Activated naive CD4-positive, alpha-beta T cell treated with anti-CD3 and anti-CD28 coated beads, Interleukin-2, amount 10 ng/mL, durations not matched to agents 7 days and 5 days (primary cell): ENCODE measurements around the gene ITGAV.
A peak's percentile ranks its signal among the peaks of the same experiment; 100 is the strongest.

ENCODE experiments used
- CTCF ChIA-PET: fragments of 350-600 bp; sonication (Branson Sonifier 250); formaldehyde crosslinking; loops from one replicate; lab custom pipeline; 2021; ENCODE audit warnings: antibody characterized with exemption; lab: Charles Lee
- DNase-seq: peaks from one replicate; pipeline ENCODE4 v3.0.0-alpha.2; 2020
- H3K27ac Mint-ChIP-seq: one replicate; pipeline ENCODE4 v1.8.0; 2021; ENCODE audit warnings: mild to moderate bottlenecking, moderate library complexity, mixed read lengths
- H3K27me3 Mint-ChIP-seq: one replicate; pipeline ENCODE4 v1.8.0; 2021; ENCODE audit warnings: mild to moderate bottlenecking, mixed read lengths
- H3K36me3 Mint-ChIP-seq: one replicate; pipeline ENCODE4 v1.8.0; 2021; ENCODE audit warnings: mixed read lengths
- H3K4me1 Mint-ChIP-seq: one replicate; pipeline ENCODE4 v1.8.0; 2021; ENCODE audit warnings: mixed read lengths
- H3K4me3 Mint-ChIP-seq: one replicate; pipeline ENCODE4 v1.8.0; 2021; ENCODE audit warnings: mild to moderate bottlenecking, moderate library complexity, mixed read lengths
- H3K9me3 Mint-ChIP-seq: one replicate; pipeline ENCODE4 v1.8.0; 2021; ENCODE audit warnings: mixed read lengths

Gene ITGAV

GRCh38 chr2:186641807-186642321, 52.0 kb downstream of the ITGAV start:
- Mint-ChIP-seq H3K27me3 (no peaks in the 10 kb centered on the region), H3K4me3 (no peak overlapping the region), H3K4me1 (peaks cover 15% of the 10 kb centered on the region), H3K36me3 (peaks cover 1% of the 10 kb centered on the region), H3K27ac (no peak overlapping the region), H3K9me3 (no peaks in the 10 kb centered on the region)
- CTCF ChIA-PET = interaction anchor here (0.6 to 4.3 kb wide), 8 partner anchors 11 to 143 kb away, joined by 3 to 90 read pairs (median 5); partner anchors contain the start of gene ITGAV
- peak; percentile 48 for DNase-seq

DNA sequence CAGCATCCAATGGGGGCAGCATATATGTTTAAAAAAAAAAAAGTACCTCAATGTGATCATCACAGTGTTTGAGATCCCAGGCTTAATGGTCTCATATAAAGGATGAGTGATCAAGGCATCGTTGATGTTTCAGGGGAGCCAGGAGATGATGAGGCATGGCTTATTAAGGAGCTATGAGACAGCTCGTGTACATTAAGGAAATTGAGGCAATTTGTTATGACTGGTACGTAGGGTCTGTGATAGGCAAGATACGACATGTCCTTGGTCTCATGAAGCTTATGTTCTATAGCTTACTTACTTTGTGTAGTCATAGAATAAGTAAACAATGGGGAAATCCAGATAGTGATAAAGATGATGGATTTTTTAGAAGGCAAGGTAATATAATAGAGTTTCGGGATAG, 54.9 kb downstream of the ITGAV start:
- Mint-ChIP-seq H3K4me1 (peaks cover 4% of the 10 kb centered on the region), H3K27ac (no peak overlapping the region), H3K9me3 (no peaks in the 10 kb centered on the region), H3K36me3 (no peaks in the 10 kb centered on the region), H3K27me3 (no peaks in the 10 kb centered on the region), H3K4me3 (no peak overlapping the region)
- CTCF ChIA-PET = interaction anchor here (0.5 to 1.3 kb wide), 5 partner anchors 15 to 337 kb away, joined by 3 to 4 read pairs (median 3); no protein-coding TSS in a partner anchor
- no peak for DNase-seq

- no peaks in the 10 kb centered on the region for H3K4me1 Mint-ChIP-seq
- DNase-seq = no peak
- CTCF ChIA-PET = no interaction called here
Observed at GRCh38 chr2:186645999-186646398, 56.1 kb downstream of the ITGAV start.

DNA sequence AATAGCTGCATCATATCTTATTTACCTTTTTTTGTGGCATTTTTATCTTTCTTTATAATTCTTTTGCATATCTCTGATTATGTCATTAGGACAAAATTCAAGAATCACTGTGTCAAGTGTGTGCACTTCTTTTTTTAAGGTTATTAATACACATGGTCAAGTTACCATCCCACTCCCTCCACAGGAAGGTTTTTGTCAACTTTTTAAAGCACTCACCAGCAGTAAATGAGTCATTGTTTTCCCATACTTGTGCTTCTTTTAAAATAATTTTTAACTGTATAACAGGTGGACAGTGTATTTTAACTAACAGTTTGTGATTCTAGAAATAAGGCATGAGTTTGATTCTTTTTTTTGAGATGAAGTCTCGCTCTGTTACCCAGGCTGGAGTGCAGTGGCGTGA, 58.3 kb downstream of the ITGAV start:
- Mint-ChIP-seq H3K9me3 (no peaks in the 10 kb centered on the region), H3K4me1 (no peaks in the 10 kb centered on the region), H3K27ac (no peak overlapping the region), H3K27me3 (no peaks in the 10 kb centered on the region), H3K36me3 (no peaks in the 10 kb centered on the region), H3K4me3 (no peak overlapping the region)
- no peak for DNase-seq
- CTCF ChIA-PET = interaction anchor here (1.1 kb wide), 1 partner anchor 138 kb away, joined by 3 read pairs; no protein-coding TSS in a partner anchor

More at GRCh38 chr2:186645999-186646398, 56.1 kb downstream of the ITGAV start:
- Mint-ChIP-seq H3K4me3 (no peak overlapping the region), H3K36me3 (no peaks in the 10 kb centered on the region), H3K27ac (no peak overlapping the region), H3K9me3 (no peaks in the 10 kb centered on the region), H3K27me3 (no peaks in the 10 kb centered on the region)

DNA sequence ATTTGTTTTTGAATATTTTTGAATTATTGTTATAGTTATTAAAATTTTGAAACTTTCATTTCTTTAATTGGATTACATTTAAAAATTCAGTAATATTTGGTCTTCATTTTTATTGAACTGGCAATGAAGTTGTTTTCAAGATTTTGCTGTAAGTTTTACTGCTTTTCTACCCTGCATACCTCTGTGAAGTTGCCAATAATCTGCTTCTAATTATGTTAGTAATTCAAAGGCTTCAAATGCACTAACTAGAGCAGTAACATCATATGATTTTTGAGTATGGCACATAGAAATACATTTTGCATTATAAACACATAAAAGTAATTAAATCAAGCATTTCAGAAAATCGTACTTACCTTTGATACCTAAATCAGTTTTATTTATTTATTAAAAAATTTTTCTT, 63.7 kb downstream of the ITGAV start:
- DNase-seq = no peak
- Mint-ChIP-seq H3K4me3 (no peak overlapping the region), H3K4me1 (no peaks in the 10 kb centered on the region), H3K9me3 (no peaks in the 10 kb centered on the region), H3K27ac (no peak overlapping the region), H3K27me3 (no peaks in the 10 kb centered on the region), H3K36me3 (peaks cover 2% of the 10 kb centered on the region)
- CTCF ChIA-PET = no interaction called here

GRCh38 chr2:186659383-186659782, 69.5 kb downstream of the ITGAV start:
- DNase-seq = no peak
- Mint-ChIP-seq H3K27me3 (no peaks in the 10 kb centered on the region), H3K4me3 (no peak overlapping the region), H3K4me1 (no peaks in the 10 kb centered on the region), H3K36me3 (peaks cover 2% of the 10 kb centered on the region), H3K27ac (no peak overlapping the region), H3K9me3 (no peaks in the 10 kb centered on the region)
- CTCF ChIA-PET = no interaction called here

GRCh38 chr2:186664385-186665043, 74.7 kb downstream of the ITGAV start:
- CTCF ChIA-PET = no interaction called here
- Mint-ChIP-seq H3K4me3 (no peak overlapping the region), H3K4me1 (no peaks in the 10 kb centered on the region), H3K27ac (no peak overlapping the region), H3K9me3 (no peaks in the 10 kb centered on the region), H3K36me3 (peaks cover 11% of the 10 kb centered on the region), H3K27me3 (no peaks in the 10 kb centered on the region)
- no peak for DNase-seq

GRCh38 chr2:186669146-186669545, 79.3 kb downstream of the ITGAV start:
- no peak overlapping the region for H3K4me3 Mint-ChIP-seq
- peaks cover 4% of the 10 kb centered on the region for H3K9me3 Mint-ChIP-seq
- H3K27ac Mint-ChIP-seq = no peak overlapping the region
- CTCF ChIA-PET = interaction anchor here (0.8 kb wide), 1 partner anchor 27 kb away, joined by 3 read pairs; no protein-coding TSS in a partner anchor
- H3K4me1 Mint-ChIP-seq = no peaks in the 10 kb centered on the region
- DNase-seq = no peak
- H3K36me3 Mint-ChIP-seq = peaks cover 44% of the 10 kb centered on the region
- no peaks in the 10 kb centered on the region for H3K27me3 Mint-ChIP-seq

- peaks cover 45% of the 10 kb centered on the region for H3K36me3 Mint-ChIP-seq
- no peaks in the 10 kb centered on the region for H3K4me1 Mint-ChIP-seq
- no peaks in the 10 kb centered on the region for H3K27me3 Mint-ChIP-seq
- no peak for DNase-seq
- CTCF ChIA-PET = no interaction called here
- no peak overlapping the region for H3K27ac Mint-ChIP-seq
- peaks cover 4% of the 10 kb centered on the region for H3K9me3 Mint-ChIP-seq
- no peak overlapping the region for H3K4me3 Mint-ChIP-seq
Observed at GRCh38 chr2:186670831-186671230, 81.0 kb downstream of the ITGAV start.

DNA sequence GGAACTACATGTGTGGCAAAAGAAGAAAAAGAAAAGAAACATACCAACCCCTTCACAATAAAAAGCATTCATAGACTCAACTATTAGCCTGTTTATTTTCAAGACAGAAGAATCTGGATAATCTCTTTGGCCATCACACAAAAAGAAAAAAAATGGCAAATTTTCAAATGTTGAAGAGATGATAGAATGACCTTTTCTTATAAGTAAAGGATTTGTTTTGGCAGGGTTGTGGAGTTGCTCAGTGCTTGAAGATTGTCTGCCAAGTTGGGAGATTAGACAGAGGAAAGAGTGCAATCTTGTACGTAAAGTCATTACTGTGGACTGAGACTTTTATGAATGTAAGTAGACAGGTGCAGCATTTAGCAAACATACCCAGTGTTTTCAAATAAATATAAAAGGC, 85.5 kb downstream of the ITGAV start:
- H3K4me3 Mint-ChIP-seq = no peak overlapping the region
- H3K27ac Mint-ChIP-seq = no peak overlapping the region
- H3K9me3 Mint-ChIP-seq = peaks cover 4% of the 10 kb centered on the region
- CTCF ChIA-PET = no interaction called here
- no peaks in the 10 kb centered on the region for H3K27me3 Mint-ChIP-seq
- no peaks in the 10 kb centered on the region for H3K4me1 Mint-ChIP-seq
- peaks cover 32% of the 10 kb centered on the region for H3K36me3 Mint-ChIP-seq
- no peak for DNase-seq

DNA sequence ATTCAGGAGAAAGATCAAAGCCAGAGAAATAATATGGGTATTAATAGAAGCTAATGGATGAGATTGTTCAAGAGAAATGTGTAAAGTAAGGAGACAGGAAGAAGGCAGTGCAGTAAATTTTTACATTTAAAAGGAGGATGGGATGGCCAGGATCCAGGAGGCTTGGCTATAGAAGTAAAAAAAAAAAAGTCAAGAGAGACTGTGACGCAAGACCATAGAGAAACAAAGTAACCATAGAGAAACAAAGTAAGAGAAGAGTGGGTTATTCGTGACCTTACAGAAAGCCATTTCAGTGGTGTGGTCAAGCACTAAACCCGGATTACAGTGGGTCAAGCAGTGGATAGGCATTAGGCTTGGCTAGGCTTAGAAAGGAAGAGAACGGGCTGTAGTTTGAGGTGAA, 93.5 kb downstream of the ITGAV start:
- Mint-ChIP-seq H3K9me3 (peaks cover 9% of the 10 kb centered on the region), H3K4me1 (no peaks in the 10 kb centered on the region), H3K36me3 (peaks cover 2% of the 10 kb centered on the region), H3K27me3 (peaks cover 6% of the 10 kb centered on the region), H3K4me3 (no peak overlapping the region), H3K27ac (no peak overlapping the region)
- DNase-seq = no peak
- CTCF ChIA-PET = no interaction called here

- Mint-ChIP-seq H3K4me3 (no peak overlapping the region), H3K9me3 (peaks cover 9% of the 10 kb centered on the region), H3K27ac (no peak overlapping the region), H3K36me3 (no peaks in the 10 kb centered on the region), H3K27me3 (peaks cover 10% of the 10 kb centered on the region), H3K4me1 (no peaks in the 10 kb centered on the region)
- CTCF ChIA-PET = no interaction called here
- no peak for DNase-seq
Observed at GRCh38 chr2:186687807-186688211, 98.0 kb downstream of the ITGAV start.

- CTCF ChIA-PET = no interaction called here
Observed at GRCh38 chr2:186688813-186689212, 99.0 kb downstream of the ITGAV start.

DNA sequence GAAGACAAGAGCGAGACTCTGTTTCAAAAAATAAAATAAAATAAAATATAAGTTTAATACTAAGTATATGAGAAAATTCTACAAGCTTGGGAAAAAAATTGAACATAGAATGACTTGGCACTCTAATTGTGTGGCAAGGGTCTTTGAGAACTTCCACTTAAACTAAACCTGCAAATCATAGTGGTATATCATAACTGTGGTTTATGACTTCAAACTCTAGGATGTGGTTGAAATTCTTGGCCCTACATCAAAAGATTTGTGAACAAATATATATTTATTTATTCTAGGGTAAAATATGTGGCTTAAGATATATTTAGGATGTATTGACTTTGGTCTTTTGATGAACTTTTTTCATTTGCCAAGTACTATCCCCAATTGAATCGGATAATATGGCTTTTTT, 100.9 kb downstream of the ITGAV start:
- no peaks in the 10 kb centered on the region for H3K36me3 Mint-ChIP-seq
- H3K27me3 Mint-ChIP-seq = peaks cover 25% of the 10 kb centered on the region
- no peak for DNase-seq
- H3K27ac Mint-ChIP-seq = no peak overlapping the region
- H3K4me3 Mint-ChIP-seq = no peak overlapping the region
- H3K9me3 Mint-ChIP-seq = peaks cover 9% of the 10 kb centered on the region
- H3K4me1 Mint-ChIP-seq = peaks cover 9% of the 10 kb centered on the region
- CTCF ChIA-PET = no interaction called here

More at GRCh38 chr2:186688813-186689212, 99.0 kb downstream of the ITGAV start:
- Mint-ChIP-seq H3K9me3 (peaks cover 9% of the 10 kb centered on the region), H3K36me3 (no peaks in the 10 kb centered on the region), H3K4me3 (no peak overlapping the region), H3K27me3 (peaks cover 14% of the 10 kb centered on the region), H3K4me1 (no peaks in the 10 kb centered on the region), H3K27ac (no peak overlapping the region)
- DNase-seq = no peak

- no peak overlapping the region for H3K4me3 Mint-ChIP-seq
- no peak for DNase-seq
- no peak overlapping the region for H3K27ac Mint-ChIP-seq
- H3K4me1 Mint-ChIP-seq = peaks cover 9% of the 10 kb centered on the region
- peaks cover 27% of the 10 kb centered on the region for H3K27me3 Mint-ChIP-seq
- H3K36me3 Mint-ChIP-seq = no peaks in the 10 kb centered on the region
- H3K9me3 Mint-ChIP-seq = peaks cover 9% of the 10 kb centered on the region
- CTCF ChIA-PET = no interaction called here
Observed at GRCh38 chr2:186691231-186691630, 101.4 kb downstream of the ITGAV start.
